GM12878 (cell line): ENCODE data around the gene MT1B. TPM values are rescaled to one million over a fixed set of nuclear protein-coding genes. Genes with fewer than 3 reads are reported as not detected.

Experiments
- ATAC-seq: fragments of 200-7000 bp; cut with Tn5 transposase; 3 replicates; pipeline ENCODE4 v1.9.1; 2020; ENCODE audit warnings: mild to moderate bottlenecking, moderate library complexity
- BruUV-seq: library from RNA; stranded (reverse); fragments of 400-500 nt; replicated peaks from 2 replicates; lab custom pipeline; 2021; lab: Mats Ljungman, UMichigan
- CTCF ChIA-PET: fragments of 300-600 bp; sonication (Branson Sonifier 250); formaldehyde crosslinking; extraction: SDS; loops from one replicate; lab custom pipeline; 2021; ENCODE audit warnings: inconsistent platforms; lab: Yijun Ruan, JAX
- POLR2A ChIA-PET: fragments of 350-600 bp; formaldehyde crosslinking; extraction: SDS; loops from one replicate; lab custom pipeline; 2021; ENCODE audit warnings: inconsistent platforms; lab: Charles Lee
- RAD21 ChIA-PET: fragments of 300-600 bp; sonication (Branson Sonifier 250); formaldehyde crosslinking; loops from one replicate; lab custom pipeline; 2023; ENCODE audit warnings: antibody characterized with exemption; ENCODE audit not compliant: unreplicated experiment; lab: Charles Lee
- SMC1A ChIA-PET: fragments of 300-600 bp; sonication (Branson Sonifier 250); formaldehyde crosslinking; loops from one replicate; lab custom pipeline; 2023; ENCODE audit not compliant: unreplicated experiment, uncharacterized antibody; lab: Charles Lee
- DNase-seq: peaks from one replicate; pipeline ENCODE4 v3.0.0-alpha.2; 2011; ENCODE audit warnings: low read depth, low spot score
- FAIRE-seq: peaks from 3 replicates; lab custom pipeline; 2011; peaks lifted over from hg19 to GRCh38; lab: Jason Lieb, UNC
- H2AFZ ChIP-seq: 2 replicates; pipeline ENCODE4 v1.6.0; 2011; ENCODE audit warnings: low read depth, low read length, control low read depth; ENCODE audit not compliant: control insufficient read depth
- H3K27ac ChIP-seq: 2 replicates; pipeline ENCODE4 v1.5.1; 2011; ENCODE audit warnings: control low read depth; ENCODE audit not compliant: control insufficient read depth, insufficient read depth
- H3K27me3 ChIP-seq, 2 experiments: replicated peaks in 1 of 2; 2 replicates each; pipeline versions ENCODE4 v1.6.0 to v1.6.1; 2011; ENCODE audit warnings: low read length in 1 of 2; ENCODE audit not compliant: control insufficient read depth in 2 of 2, insufficient read depth in 2 of 2
- H3K36me3 ChIP-seq, 2 experiments: 2 replicates each; pipeline ENCODE4 v1.5.1; 2011; ENCODE audit warnings: low read length in 1 of 2; ENCODE audit not compliant: control insufficient read depth in 2 of 2, insufficient read depth in 2 of 2
- H3K4me1 ChIP-seq: 2 replicates; pipeline ENCODE4 v1.6.1; 2011; ENCODE audit warnings: mild to moderate bottlenecking, low read length, moderate library complexity, mixed read lengths; ENCODE audit not compliant: control insufficient read depth, insufficient read depth
- H3K4me2 ChIP-seq: 2 replicates; pipeline ENCODE4 v1.6.0; 2011; ENCODE audit warnings: control low read depth; ENCODE audit not compliant: control insufficient read depth, insufficient read depth
- H3K4me3 ChIP-seq: fragments of 200-600 bp; sonication (generic); 2 replicates; pipeline ENCODE4 v1.5.1; 2016
- H3K79me2 ChIP-seq: 2 replicates; pipeline ENCODE4 v1.6.0; 2011; ENCODE audit warnings: low read length; ENCODE audit not compliant: control insufficient read depth, insufficient read depth
- H3K9ac ChIP-seq: 2 replicates; pipeline ENCODE4 v1.8.0; 2011; ENCODE audit warnings: low read length, control low read depth, mixed read lengths; ENCODE audit not compliant: control insufficient read depth, insufficient read depth
- H3K9me3 ChIP-seq: replicated peaks from 3 replicates; pipeline ENCODE4 v1.5.1; 2011; ENCODE audit warnings: mild to moderate bottlenecking, low read length; ENCODE audit not compliant: control insufficient read depth, insufficient read depth
- H4K20me1 ChIP-seq: 2 replicates; pipeline ENCODE4 v1.6.0; 2011; ENCODE audit not compliant: control insufficient read depth, insufficient read depth
- CREM ChIP-seq: IDR thresholded peaks from 2 replicates; pipeline ENCODE4 v1.6.1; 2014; ENCODE audit warnings: antibody characterized with exemption, low read depth
- DPF2 ChIP-seq: fragments of 450-650 bp; IDR thresholded peaks from 2 replicates; pipeline ENCODE4 v1.6.1; 2017; ENCODE audit warnings: mild to moderate bottlenecking
- EZH2 ChIP-seq: IDR thresholded peaks from 2 replicates; pipeline ENCODE4 v1.6.1; 2012; ENCODE audit warnings: low read depth, mild to moderate bottlenecking, control low read depth, inconsistent platforms, low read length, borderline replicate concordance; ENCODE audit not compliant: control insufficient read depth
- MEF2B ChIP-seq: fragments of 450-650 bp; IDR thresholded peaks from 2 replicates; pipeline ENCODE4 v1.6.1; 2018; ENCODE audit warnings: mild to moderate bottlenecking, moderate library complexity; ENCODE audit not compliant: partially characterized antibody, poor library complexity, severe bottlenecking
- NR2C2 ChIP-seq: IDR thresholded peaks from 2 replicates; pipeline ENCODE4 v1.6.1; 2011; ENCODE audit warnings: borderline replicate concordance, low read depth; ENCODE audit not compliant: control insufficient read depth, insufficient read length
- ZNF384 ChIP-seq: IDR thresholded peaks from 2 replicates; pipeline ENCODE4 v1.6.1; 2012; ENCODE audit warnings: low read depth, mild to moderate bottlenecking, low read length, improper control_type of control experiment, borderline replicate concordance
- WGBS: methylation state at CpG from one replicate; pipeline ENCODE4 v1.1.6; 2016; ENCODE audit warnings: low lambda C conversion rate; ENCODE audit not compliant: insufficient replicate concordance, insufficient coverage; ENCODE audit errors: missing lambda C conversion rate; 5-methylcytosine and 5-hydroxymethylcytosine counted together
- in situ Hi-C: fragments of 300-500 bp; cut with MboI; formaldehyde crosslinking; loops from 9 replicates; pipeline ENCODE4 v1.14.3; 2018; ENCODE audit warnings: mixed read lengths
- intact Hi-C: fragments of 100-400 bp; cut with micrococcal nuclease; formaldehyde crosslinking; loops from one replicate; pipeline ENCODE4 v1.14.2; 2022; ENCODE audit not compliant: unreplicated experiment
- polyA plus RNA-seq, 11 experiments: library from polyadenylated mRNA; depleted of rRNA in 4 of 11; unstranded in 6 of 11; stranded (reverse) in 5 of 11; fragments of >200 nt; fragmentation: Nextera tagmentation in 4 of 11; fragmentation: Illumina TruSeq in 1 of 11; extraction: Ambion mirVana in 4 of 11; extraction: Trizol in 1 of 11; gene quantifications; 1 replicate in 1 of 11; 2 replicates in 10 of 11; pipeline versions ENCODE4 v1.2.1 to v1.2.3, GENCODE V29; 2011 to 2016; ENCODE audit warnings: inconsistent platforms in 2 of 11, missing spikeins in 2 of 11, low read depth in 1 of 11
- total RNA-seq, 4 experiments: library from RNA; depleted of rRNA in 3 of 4; stranded (reverse); fragments of >200 nt in 3 of 4; fragmentation: Illumina TruSeq in 1 of 4; extraction: Trizol in 1 of 4; gene quantifications; 2 replicates each; pipeline versions ENCODE4 v1.2.1 to v1.2.3, GENCODE V29; 2013 to 2021

MT1B gene
- total and polyA plus RNA-seq, 10 of the 15 experiments (the other 5 are each of a cell fraction or from before 2014, with no cell fraction given): not detected

- FAIRE-seq: no peak
- Histone ChIP-seq H3K27ac (no peak overlapping the region), H3K4me2 (peak overlapping the region; percentile 82), H4K20me1 (no peaks in the 10 kb centered on the region), H3K27me3 (no peaks in the 10 kb centered on the region; a peak in 1 of 4 replicates), H3K36me3 (no peaks in the 10 kb centered on the region), H3K9ac (peak overlapping the region; percentile 21; the same call in 1 of the 2 replicates), H3K9me3 (no peaks in the 10 kb centered on the region), H2AFZ (no peak overlapping the region; the same call in 1 of the 2 replicates), H3K4me3 (peak overlapping the region; percentile 70), H3K4me1 (peaks cover 25% of the 10 kb centered on the region), H3K79me2 (no peaks in the 10 kb centered on the region)
- no peak for DNase-seq
- TF ChIP-seq CREM (no peak), ZNF384 (no peak), MEF2B (peak; percentile 2), DPF2 (0 out of 2 replicates have a peak, but pooled peaks have one; percentile 36), NR2C2 (no peak), EZH2 (no peak)
- RAD21 ChIA-PET: interaction anchor here (1.0 to 4.6 kb wide), 7 partner anchors 15 to 93 kb away, joined by 4 to 23 read pairs (median 5); partner anchors contain the start of gene MT1E
- CTCF ChIA-PET: interaction anchor here (0.6 to 10.0 kb wide), 7 partner anchors 8 to 93 kb away, joined by 3 to 77 read pairs (median 5); partner anchors contain the start of gene MT1E
- in situ Hi-C loops (no loop called here), intact Hi-C loops (loop anchor here (1.0 kb wide), 2 partner anchors 21 to 73 kb away; partner anchors contain the start of gene MT1X)
- peak; percentile 7; the same call in 2 of the 3 replicates for ATAC-seq
- SMC1A ChIA-PET: interaction anchor here (1.5 to 4.6 kb wide), 3 partner anchors 20 to 92 kb away, joined by 6 to 27 read pairs (median 9); no protein-coding TSS in a partner anchor
- WGBS: under 1% methylated on average over 21 of the region's 21 CpGs
- POLR2A ChIA-PET: interaction anchor here (1.2 to 1.7 kb wide), 3 partner anchors 17 to 74 kb away, joined by 3 to 6 read pairs (median 3); partner anchors contain the start of genes MT1E and MT1X
- BruUV-seq: TSS peak; percentile 100
Measured at GRCh38 chr16:56608876-56609462, 42.7 kb upstream of the MT1B start.
